NCI-H2029 treated with DMSO at 0.1 percent for 48 hours (cell line): ENCODE data around the gene FGR.

Experiments
- DNase-seq: peaks from one replicate; lab custom pipeline; 2025; lab: John Stamatoyannopoulos, UW

The FGR gene

GRCh38 chr1:27615346-27616192 is 19.4 kb downstream of the FGR start:
- no peak for DNase-seq

- no peak for DNase-seq
These were observed 20.2 kb downstream of the FGR start for GRCh38 chr1:27614625-27615344.

GRCh38 chr1:27614043-27614624 is 20.9 kb downstream of the FGR start:
- no peak for DNase-seq

GRCh38 chr1:27612718-27613117 is 22.3 kb downstream of the FGR start:
- no peak for DNase-seq

GRCh38 chr1:27611450-27611849 is 23.5 kb downstream of the FGR start:
- DNase-seq: no peak

GRCh38 chr1:27609618-27610240 is 25.3 kb downstream of the FGR start:
- DNase-seq: no peak

GRCh38 chr1:27609210-27609555 is 25.8 kb downstream of the FGR start:
- DNase-seq: no peak

- no peak for DNase-seq
These were observed 27.7 kb downstream of the FGR start for GRCh38 chr1:27607239-27607804.

GRCh38 chr1:27606708-27607238 is 28.2 kb downstream of the FGR start:
- DNase-seq: no peak

- DNase-seq: no peak
These were observed 28.9 kb downstream of the FGR start for GRCh38 chr1:27605796-27606707.

GRCh38 chr1:27605300-27605766 is 29.7 kb downstream of the FGR start:
- DNase-seq: no peak

GRCh38 chr1:27604579-27605299 is 30.2 kb downstream of the FGR start:
- DNase-seq: no peak

- no peak for DNase-seq
These were observed 31.1 kb downstream of the FGR start, which contains the start of gene AHDC1 for GRCh38 chr1:27603681-27604578. Gene AHDC1, minus strand, starts transcription at chr1:27604144. Its CDS starts 52,029 bp downstream, at chr1:27552115.

- no peak for DNase-seq
These were observed 31.7 kb downstream of the FGR start for GRCh38 chr1:27603309-27603680.

GRCh38 chr1:27602462-27603308 is 32.3 kb downstream of the FGR start:
- no peak for DNase-seq

GRCh38 chr1:27601771-27602461 is 33.1 kb downstream of the FGR start:
- no peak for DNase-seq

GRCh38 chr1:27601321-27601770 is 33.6 kb downstream of the FGR start:
- no peak for DNase-seq
